Stimulated activated CD4-positive, alpha-beta T cell treated with anti-CD3 and anti-CD28 coated beads, Interleukin-1b, Interleukin-23, amount 100 ng/mL, for 1 hour (primary cell): ENCODE results near the gene RPL19.
"Not testable (repeated sequence)": the region's sequence is repeated elsewhere in the genome, so short reads cannot be mapped to it uniquely, and the experiment has no call there.

Experiments used
- DNase-seq, 2 donors: peaks; one replicate each; pipeline ENCODE4 v3.0.0-alpha.2; 2020; ENCODE audit warnings: low read depth in 2 of 2

RPL19 gene

DNA sequence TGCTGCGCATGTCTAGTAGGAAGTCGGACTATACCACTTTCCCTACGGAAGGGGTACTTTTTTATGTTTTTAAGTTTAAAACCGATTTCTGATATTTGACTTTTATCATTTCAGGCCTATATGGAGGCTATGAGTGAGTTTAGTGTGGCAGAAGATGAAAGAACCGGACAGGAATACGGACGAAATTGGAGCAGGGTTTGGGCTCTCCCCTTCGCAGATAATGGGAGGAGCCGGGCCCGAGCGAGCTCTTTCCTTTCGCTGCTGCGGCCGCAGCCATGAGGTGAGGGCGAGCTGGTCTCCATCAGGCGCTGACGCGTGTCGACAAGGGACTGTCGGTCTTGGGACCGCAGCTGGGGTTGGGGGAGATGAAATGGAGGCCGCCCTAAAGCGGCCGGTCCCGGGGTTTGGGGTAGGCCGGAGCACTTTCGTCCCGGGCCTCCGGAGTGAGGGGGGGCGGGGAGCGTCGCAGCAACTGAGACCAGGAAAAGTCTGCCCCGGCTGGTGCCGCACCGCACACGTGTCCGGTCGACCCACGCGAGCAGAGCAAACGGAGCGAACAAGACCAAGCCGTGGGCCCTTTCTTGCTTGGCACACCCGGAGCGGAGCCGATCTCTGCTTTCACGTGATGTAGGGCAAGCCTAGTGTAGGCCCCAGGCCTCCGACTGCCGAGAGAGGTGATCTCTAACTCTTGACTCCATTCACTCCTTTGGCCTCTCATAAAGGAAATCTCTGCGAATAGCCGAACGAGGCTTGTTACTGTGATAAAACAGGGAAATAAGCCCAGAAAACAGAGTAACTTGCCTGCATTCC lies at the start of gene RPL19:
TSS of gene RPL19 (plus strand) at position 214 of the 810 bp plus-strand sequence. CDS start at position 276, 62 bp downstream.
- peak; percentile 51 to 57 for DNase-seq

DNA sequence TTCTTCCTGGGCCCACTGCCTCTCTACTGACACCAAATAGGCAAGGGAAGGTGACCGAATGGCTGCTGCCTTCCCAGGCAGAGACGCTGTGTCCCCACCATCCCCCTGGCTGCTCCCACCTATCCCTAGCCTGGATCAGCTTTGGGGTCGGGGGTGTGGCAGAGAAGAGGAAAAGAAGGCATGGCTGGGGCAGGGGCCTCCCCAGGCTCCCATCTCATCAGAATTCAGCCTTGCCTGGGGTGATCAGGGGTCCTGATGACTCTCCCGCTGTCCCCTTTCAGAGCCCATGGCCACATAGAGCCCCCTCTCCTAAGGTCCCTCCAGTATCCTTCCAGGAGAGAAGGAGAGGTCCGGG lies 49.3 kb upstream of the RPL19 start:
- DNase-seq: no peak

DNA sequence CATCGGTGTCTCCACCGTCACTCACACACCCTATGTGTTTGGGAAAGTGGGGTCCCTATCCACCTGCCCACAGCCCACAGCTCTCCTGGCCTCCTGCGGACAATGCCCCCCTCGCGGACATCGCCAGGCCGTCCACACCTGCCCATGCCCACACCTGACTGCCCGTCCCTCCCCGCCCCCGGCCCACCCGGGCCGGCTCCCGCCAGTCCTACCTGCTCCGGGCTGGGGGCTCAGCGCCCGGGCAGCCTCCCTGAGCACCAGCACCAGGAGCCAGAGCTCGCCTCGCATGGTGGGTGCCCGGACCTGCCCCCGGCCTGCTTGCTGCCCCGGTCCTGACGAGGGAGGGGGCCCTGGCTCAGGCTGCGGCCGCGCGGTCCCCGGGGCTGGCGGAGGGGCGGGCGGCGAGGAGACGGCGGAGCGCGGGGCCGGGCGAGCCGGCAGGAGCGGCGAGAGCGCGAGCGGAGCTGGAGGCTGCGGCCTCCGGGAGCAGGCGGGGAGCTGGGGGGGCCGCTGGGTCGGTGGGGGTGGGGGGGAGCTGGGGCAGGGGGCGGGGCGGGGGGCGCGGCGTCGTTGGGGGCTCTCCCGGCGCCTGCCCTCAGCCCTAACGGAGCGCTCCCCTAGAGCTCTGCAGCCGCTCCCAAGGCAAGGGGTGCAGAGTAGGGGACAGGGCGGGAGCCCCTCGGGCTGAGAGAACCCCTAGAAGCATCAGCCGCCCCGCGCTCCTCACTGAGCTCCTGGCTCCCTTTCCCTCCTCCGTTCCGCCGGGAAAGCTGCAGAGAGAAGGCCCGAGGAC lies 48.7 kb upstream of the RPL19 start, which contains the start of gene PLXDC1:
TSS of gene PLXDC1 (minus strand) at position 488 of the 793 bp plus-strand sequence. CDS start at position 288, 200 bp downstream.
- no peak for DNase-seq

DNA sequence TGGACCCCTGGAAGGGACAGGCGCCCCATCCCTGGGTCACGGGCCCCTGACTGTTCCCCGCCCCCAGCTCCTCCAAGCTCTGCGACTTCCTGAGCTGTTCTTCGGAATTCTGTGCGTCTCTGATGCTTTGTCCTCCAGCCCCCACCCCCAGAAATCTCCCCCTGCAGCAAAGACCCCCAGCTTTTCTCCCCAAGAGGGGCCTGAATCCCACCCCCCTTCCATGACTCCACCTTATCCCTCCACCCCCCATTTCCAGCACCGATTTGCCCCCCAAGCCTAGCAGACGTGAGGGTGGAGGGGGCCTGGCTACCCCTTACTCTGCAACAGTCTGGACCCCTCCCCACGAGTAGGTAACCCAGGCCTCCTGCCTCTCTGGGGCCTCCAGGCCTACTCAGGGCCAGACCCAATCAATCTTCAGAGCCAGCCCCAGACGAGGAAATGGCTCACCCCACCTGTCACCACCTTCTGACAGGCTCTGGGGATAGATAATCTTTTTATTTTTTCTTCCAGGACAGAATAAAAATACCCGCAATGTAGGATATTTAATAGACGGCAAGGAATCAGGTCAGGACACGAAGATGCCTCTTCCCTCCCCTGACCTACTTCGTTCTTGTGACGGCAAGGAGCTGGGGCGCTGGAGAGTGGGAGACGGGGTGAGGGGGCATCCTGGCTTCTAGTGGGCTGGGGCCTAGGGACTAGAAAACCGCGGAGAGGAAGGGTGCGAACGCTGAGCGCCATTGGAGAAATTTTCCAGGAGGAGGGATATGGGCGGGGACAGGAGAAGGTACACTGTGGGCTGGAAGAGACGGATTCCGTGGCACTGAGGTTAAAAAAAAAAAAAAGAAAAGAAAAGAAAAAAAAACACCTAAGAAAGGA lies 47.9 kb upstream of the RPL19 start:
- no peak for DNase-seq

DNA sequence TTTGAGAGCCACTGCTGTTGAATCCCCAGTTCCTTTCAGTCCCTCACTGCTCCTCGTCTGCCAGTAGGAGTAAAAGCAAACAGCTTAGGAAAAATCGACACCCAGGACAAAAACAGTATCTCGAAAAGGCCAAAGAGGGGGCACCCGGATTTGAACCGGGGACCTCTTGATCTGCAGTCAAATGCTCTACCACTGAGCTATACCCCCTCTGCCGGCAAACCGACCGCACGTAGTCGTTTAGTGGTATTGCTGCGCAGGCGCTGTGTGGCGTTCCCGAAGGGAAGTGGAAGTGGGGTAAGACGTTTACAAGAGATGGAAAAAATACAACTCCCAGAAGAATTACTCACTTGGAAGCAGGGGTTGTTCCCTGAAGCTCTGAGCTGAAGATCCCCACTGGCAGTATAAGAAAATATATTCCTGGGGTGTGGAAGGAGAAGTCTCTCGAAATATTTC lies 46.5 kb upstream of the RPL19 start:
- DNase-seq: peak; percentile 86 to 95

DNA sequence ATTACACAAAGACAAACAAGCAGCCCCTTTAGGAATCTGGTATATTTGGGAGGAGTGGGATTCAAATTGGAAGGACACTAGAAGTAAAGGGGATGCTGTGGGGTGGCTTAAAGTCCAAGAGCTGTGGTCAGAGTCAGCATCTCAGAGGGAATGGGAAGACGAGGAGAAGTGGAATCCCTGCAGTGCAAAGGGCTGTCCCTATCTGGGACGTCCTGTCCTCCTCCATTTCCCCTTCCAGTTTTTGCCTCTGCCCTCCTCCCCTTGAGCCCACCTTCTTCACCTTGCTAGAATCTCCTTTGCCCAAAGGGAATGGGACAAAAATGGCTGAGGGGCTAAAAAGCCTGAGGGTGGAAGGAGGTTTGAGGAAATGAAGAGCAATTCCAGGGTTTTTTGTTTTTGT lies 44.4 kb upstream of the RPL19 start:
- no peak for DNase-seq

DNA sequence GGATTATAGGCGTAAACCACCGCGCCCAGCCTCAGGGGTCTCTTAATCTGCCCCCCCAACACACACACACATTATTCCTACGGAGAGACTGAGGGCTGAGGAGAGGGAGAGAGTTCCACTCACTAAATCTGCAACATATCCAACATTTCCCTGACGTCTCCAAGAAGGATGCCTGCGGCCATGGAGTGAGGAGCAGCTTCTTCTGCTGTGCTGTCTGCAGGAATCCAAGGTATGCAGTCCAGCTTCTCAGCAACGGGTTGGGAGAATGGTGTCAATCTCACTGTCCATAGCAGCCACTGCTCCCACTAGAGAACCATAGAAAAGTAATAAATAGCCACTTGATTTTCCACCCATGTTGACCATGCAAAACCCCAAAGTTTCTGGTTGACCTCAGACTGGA lies 43.6 kb upstream of the RPL19 start:
- no peak for DNase-seq

DNA sequence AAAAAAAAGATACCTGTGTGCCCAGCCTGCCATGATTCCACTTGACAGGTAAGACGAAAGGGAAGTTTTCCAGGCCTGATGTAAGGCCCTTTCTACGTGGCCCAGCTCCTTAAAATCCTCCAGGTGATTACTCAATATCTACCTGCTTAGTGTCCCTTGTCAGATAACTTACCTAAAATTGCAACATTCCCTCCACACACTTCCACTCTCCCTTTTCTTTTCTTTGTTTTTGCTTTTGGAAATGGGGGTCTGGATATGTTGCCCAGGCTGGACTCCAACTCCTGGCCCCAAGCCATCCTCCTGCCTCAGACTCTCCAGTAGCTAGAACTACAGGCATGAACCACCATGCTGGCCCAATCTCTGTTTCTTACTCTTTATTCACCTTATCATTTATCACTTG lies 41.5 kb upstream of the RPL19 start:
- no peak for DNase-seq

DNA sequence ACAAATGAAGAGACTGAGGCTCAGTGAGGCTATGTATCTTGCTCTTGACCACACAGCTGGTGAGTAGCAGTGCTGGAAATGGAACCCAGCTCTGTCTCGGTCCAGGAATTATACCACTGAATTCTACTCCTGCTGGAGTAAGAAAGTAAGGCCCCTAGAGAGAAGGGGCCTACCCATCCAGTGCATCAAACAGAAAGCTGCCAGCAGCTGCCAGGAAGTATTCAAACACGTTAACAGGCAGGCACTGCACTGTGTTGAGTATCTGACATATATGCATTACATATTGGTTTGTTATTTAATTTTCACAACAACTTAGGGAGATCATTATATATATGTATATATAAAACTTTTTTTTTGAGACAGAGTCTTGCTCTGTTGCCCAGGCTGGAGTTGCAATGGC lies 38.1 kb upstream of the RPL19 start:
- DNase-seq: no peak

DNA sequence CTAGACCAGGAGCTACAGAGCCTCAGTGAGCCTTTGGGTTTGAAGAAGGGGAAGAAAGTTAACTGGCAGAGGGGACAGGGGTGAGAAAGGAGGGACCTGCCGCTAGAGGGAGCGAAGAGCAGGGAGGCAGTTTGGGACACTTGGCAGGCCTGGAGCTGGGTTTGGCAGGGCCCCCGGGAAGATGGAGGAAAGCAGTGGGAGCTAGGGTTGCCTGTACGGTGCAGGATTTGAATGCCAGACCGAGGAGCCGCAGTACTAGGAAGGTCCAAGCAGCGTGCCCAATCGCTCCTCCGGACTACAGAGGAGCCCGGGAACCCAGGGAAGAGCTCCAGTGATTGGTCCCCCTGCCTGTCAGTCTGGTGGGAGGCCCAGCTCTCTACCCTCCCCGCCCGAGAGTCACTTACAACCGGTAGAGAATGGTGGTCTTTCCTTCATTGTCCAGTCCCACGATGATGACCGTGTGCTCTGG lies 35.4 kb upstream of the RPL19 start:
- peak in 1 of 2 donors; percentile 58 for DNase-seq

DNA sequence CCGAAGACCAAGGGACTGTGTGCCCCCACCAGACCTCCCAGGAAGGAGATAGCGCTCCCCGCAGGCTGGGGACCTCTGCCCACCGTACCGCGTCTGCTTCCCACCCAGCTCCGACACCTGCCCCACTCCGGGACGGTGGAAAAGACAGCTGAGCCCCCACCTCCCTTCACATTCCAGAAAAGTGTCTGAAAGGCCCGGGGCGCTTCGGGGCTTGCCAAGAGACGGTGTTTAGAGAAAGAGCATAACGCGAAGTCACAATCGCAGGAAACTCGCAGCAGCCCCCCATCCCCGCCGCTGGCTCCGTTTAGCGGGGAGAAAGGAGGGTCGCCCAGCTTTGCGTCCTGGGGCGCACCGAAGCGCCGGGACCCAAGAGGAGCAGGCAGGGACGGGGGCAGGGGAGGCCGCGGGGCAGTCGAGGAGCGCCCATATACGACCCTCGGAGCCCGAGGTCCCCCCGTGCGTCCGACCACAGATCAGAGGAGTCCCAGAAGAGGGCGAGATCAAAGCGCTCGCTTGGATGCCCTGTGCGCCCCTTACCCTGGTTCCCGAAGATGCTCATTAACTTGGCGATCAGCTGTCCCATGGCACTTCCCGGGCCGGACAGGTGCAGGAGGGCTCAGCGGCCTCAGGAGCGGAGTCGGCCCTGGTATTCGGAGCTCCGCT lies 34.8 kb upstream of the RPL19 start:
- DNase-seq: no peak

DNA sequence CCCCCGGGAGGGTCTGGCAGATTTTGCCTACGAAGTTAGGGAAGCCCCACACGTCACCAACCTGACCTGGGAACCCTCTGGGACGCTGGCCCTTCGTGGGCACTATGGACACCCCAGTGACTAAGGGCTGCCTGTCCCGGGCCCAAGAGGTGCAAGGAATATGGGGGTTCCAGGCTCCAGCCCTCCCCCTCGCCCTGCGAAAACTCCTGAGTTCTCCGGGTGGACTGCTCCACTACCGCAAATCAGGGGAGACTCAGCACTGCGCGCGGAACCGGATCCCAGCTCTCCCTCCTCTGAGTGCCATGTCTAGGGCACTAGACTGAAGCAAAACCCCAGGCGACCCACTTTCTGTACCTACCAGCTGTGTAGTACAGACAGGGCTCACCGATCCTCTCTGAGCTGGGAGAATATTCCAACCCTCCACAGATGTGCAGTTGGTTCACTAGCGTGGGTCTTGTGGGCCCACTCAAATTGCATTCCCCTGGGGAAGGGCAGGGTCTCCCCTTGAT lies 34.2 kb upstream of the RPL19 start, which contains the start of gene ARL5C:
TSS of gene ARL5C (minus strand) at position 321 of the 509 bp plus-strand sequence. CDS start 401 bp downstream, outside the sequence.
- no peak for DNase-seq

DNA sequence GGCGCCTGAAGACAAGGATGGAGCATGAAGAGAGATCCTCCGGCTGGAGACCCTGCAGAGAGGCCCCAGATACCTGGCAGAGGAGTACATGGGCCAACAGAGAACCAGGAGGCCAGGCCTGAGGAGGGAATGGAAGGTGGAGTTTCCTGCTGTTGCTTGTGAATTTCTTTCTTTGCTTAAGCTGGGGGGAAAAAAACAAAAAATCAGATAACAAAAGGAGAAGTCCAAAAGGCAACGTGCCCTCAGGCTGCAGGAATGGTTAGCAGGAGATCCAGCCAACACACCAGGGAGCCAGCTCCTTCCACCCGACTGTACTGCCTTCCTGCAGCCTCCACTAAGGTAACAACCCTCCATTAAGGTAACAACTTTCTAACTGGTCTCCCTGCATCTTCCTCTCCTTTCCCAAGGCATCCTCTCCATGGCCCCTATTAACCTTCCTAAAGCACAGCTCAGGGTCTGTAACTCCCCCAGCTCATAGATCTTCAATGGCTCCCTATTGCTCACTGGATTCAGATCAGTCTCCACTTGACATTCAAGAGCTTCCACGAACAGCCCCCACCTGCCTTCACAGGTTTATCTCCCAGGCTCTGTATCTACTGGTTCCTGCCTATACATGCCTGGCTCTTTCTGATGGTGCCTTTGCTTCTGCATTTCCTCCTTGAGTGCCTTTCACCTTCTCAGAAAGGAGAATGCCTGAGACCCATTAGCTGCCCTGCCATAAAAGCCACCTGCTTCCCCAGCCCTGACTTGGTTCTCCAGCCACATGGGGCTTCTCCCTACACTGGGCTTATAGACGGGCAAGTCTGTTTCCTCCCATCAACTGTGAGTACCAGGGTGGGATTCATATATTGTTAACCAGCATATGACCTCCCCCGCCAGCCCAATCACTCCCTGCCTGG lies 33.4 kb upstream of the RPL19 start:
- DNase-seq: no peak

DNA sequence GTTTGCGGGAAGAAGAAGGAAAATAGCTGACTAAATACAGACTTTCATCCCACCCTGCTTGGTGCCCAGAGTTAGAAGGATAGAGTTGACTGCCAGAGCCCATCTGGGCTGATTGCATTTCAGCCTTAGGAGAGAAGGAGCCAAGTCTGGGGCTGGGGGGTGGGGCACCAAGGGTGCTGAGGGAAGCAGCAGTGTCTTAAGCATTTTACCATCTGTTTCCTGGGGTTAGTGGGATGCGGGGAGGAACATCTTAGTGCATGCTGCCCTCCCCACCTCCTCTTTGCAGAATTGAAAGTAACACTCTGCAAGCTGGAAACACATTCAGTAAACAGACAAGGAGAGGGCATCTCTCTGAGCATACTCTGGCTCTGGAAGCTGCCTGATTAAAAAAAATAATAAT lies 32.6 kb upstream of the RPL19 start:
- DNase-seq: no peak

DNA sequence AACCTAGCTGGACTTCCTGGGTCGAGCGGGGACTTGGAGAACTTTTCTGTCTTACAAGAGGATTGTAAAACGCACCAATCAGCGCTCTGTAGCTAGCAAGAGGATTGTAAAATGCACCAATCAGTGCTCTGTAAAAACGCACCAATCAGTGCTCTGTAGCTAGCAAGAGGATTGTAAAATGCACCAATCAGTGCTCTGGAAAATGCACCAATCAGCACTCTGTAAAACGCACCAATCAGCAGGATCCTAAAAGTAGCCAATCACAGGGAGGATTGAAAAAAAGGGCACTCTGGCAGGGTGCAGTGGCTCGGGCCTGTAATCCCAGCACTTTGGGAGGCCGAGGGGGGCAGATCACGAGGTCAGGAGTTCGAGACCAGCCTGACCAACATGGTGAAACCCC lies 31.6 kb upstream of the RPL19 start:
- DNase-seq: not testable (repeated sequence)

DNA sequence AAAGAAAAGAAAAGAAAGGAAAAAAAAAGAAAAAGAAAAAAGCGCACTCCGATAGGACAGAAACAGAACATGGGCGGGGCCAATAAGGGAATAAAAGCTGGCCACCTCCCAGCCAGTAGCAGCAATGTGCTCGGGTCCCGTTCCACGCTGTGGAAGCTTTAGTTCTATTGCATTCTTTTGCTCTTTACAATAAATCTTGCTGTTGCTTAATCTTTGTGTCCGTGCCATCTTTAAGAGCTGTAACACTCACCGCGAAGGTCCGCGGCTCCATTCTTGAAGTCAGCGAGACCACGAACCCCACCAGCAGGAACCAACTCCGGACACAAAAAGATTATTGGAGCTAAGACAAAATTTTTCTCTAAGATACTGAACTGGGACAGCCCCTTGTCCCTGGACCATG lies 31.0 kb upstream of the RPL19 start:
- DNase-seq: no peak

DNA sequence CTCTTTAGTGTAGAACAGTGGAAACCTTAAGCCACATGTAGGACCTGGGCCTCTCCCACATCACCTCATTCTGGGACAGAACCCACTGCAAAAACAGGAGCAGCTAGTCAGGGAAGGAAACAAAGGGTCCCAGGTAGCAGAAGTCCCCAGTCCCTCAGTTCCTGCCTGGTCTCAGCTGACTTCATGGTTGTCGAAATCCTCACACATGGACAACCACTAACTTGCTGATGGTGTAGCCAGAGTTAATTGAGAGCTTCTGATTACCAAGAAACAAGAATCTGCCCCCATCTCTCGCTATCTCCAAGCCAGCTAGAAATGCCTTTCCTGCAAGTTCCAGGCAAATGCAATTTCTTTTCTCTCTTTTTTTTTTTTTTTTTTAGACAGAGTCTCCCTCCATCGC lies 30.6 kb upstream of the RPL19 start:
- no peak for DNase-seq

DNA sequence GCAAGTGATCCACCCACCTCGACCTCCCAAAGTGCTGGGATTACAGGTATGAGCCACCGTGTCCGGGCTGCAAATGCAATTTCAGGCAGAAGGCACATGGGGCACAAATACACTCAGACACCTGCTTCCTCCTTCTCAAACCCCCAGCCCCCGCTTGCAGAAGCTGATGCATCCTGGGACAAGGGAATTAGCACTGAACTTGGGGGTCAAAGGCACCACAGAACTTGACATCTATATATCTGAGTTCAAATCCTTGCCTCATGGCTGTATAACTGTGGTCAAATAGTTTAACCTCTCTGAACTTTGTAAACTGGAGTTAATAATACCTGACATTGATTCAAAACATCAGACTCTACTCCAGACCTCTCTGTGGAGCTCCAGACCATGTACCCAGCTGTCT lies 30.0 kb upstream of the RPL19 start:
- no peak for DNase-seq

DNA sequence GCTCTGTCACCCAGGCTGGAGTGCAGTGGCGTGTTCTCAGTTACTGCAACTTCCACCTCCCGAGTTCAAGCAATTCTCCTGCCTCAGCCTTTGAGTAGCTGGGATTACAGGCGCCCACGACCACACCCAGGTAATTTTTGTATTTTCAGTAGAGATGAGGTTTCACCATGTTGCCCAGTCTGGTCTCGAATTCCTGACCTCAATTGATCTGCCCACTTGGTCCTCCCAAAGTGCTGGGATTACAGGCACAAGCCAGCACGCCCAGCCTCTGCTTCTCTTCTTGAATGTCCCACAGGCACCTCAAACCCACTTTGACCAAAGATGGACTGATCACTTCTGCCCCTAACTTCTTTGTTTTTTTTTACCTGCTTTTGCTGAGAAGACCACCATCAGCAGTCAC lies 29.5 kb upstream of the RPL19 start:
- DNase-seq: no peak

DNA sequence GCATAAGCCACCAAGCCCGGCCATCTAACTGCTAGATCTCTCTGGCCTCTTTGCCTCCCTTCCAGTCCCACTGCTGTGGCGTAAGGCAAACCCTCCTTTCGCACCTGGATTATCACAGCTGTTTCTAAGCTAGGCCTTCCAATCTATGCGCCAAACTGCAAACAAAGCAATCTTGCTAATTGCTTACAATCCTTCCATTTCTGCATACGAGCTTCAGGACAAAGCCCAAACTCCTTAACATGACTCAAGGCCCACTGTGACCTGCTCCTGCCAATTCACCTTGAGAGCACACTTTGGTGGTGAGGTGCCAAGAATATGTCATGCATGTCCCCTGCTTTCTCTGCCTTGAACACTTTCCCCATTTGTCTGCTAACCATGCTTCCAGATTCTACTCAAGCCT lies 28.1 kb upstream of the RPL19 start:
- no peak for DNase-seq
